HG03066 (cell line): ENCODE results near the gene ZNF25.
"Not testable (repeated sequence)": the region's sequence is repeated elsewhere in the genome, so short reads cannot be mapped to it uniquely, and the experiment has no call there.

Source experiments
- ATAC-seq: cut with Tn5 transposase; IDR thresholded peaks from one replicate; pipeline ENCODE4 v1.9.1; 2021; ENCODE audit warnings: low read depth; ENCODE audit not compliant: unreplicated experiment

Gene ZNF25

DNA sequence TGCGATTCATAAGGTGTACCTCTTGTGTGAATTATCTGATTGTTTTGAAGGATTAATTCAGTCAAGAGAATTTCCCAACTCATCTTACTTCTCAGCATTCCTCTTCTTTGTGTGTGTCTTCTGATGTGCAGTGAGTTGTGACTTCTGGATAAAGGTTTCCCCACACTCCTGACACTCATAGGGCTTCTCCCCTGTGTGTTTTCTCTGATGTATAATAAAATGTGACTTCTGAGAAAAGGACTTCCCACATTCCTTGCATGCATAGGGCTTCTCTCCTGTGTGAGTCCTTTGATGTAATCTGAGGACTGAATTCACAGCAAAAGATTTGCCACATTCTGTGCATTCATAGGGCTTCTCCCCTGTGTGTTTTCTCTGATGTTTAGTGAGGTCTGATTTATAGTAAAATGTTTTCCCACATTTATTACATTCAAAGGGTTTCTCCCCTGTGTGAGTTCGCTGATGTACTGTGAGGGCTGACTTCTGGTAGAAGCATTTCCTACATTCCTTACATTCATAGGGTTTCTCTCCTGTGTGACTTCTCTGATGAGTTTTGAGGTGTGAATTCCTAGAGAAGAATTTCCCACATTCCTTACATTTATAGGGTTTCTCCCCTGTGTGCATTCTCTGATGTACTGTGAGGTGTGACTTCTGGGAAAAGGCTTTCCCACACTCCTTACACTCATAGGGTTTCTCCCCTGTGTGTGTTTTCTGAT is 24.2 kb downstream of the ZNF25 start:
- ATAC-seq = no peak

DNA sequence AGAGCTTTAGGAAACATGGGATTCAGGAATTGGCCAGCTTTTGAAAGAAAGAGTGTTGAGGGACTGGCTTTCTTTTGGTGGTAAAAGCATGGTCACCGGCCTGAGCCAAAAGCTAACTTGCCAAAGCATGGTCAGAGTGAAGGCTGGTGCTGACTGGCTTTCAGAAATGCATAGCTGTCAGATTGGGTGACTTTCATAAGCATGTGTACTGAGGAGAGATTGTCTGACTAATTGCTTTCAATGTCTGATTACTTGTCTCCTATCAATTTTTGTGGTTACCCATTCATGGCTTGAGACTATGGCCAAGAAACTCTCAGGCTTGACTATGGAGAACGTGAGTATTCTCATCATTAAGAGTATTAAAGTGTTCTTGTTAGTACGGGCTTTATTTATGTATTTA is 28.2 kb downstream of the ZNF25 start:
- ATAC-seq = no peak

GRCh38 chr10:37947526-37947925 is 28.9 kb downstream of the ZNF25 start:
- no peak for ATAC-seq

DNA sequence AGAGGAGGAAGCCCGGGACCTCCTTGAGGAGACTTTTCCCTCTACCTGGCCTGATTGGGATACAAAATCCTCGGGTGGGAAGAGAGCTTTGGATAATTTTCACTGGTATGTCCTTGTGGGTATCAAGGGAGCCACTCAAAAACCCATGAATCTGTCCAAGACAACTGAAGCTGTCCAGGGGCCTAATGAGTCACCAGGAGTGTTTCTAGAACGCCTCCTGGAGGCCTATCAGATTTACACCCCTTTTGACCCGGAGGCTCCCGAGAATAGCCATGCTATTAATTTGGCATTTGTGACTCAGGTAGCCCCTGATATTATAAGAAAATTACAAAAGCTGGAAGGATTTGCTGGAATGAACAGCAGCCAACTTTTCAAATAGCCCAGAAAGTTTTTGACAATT is 38.6 kb downstream of the ZNF25 start:
- no peak for ATAC-seq

DNA sequence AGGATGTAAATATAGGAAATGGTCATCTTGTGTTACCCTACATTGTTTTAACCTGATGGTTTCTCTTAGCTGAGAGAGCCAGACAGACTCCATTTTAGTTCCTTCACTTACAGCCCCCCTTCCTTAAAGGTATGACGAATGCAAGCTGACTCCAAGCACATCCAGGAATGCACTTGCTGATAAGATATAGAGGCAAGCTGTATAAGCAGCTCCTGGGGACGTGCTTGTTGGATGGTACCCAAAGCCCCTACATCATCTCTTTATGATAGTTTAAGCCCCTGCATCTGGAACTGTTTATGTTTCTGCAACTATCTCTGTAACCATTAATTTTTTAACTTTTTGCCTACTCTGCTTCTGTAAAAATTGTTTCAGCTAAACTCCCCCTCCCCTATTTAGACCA is 41.7 kb downstream of the ZNF25 start:
- ATAC-seq = no peak

DNA sequence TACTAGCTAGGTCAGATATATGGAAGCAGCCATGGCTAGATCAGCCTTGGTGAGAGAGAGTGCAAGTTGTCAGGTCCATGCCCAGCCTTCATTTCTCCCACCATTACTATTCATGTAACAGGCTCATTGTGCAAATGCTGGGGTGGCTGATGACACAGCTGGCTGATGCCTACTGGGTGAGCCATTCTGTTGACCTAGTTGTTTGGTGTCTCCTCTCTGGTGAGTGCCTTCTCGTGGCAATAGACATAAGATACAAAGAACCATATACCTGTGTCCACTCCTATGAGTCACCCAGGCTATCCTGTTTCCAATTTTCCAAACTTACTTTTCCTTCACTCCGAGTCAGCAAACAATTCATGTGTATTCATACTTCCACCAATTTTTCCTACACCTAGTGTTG is 46.0 kb downstream of the ZNF25 start:
- no peak for ATAC-seq

DNA sequence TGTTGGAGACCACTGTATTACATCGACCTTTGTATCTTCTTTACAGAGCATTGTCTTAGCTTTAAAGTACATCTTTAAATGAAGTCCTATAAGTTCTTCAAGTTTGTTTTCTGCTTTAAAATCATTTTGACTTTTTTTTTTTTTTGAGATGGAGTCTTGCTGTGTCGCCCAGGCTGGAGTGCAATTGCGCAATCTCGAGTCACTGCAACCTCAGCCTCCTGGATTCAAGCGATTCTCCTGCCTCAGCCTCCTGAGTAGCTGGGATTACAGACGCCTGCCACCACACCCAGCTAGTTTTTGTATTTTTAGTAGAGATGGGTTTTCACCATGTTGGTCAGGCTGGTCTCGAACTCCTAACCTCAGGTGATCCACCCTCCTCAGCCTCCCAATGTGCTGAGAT is 68.3 kb downstream of the ZNF25 start:
- not testable (repeated sequence) for ATAC-seq

- ATAC-seq = no peak
Observed at GRCh38 chr10:37906382-37906781, 70.1 kb downstream of the ZNF25 start.
